ENCODE results near the gene HOOK2.

Gene HOOK2

GRCh38 chr19:12721656-12722565 is 53.4 kb downstream of the HOOK2 start (continued):
- no peak for TF ChIP-seq ZNF580 (tag by site-specific recombination; IDR thresholded peaks at IDR 0.05)
- no peak for TF ChIP-seq ZNF16 (tag by site-specific recombination; IDR thresholded peaks at IDR 0.05; ENCODE audit: low read depth)
- TF ChIP-seq KLF1 (tag by site-specific recombination; IDR thresholded peaks at IDR 0.05), result no peak; the same call in 1 of the 2 replicates
- no peak for TF ChIP-seq ZNF510 (tag by site-specific recombination; IDR thresholded peaks at IDR 0.05; ENCODE audit: insufficient replicate concordance)
- no peak for TF ChIP-seq ZBTB26 (tag by site-specific recombination; optimal IDR thresholded peaks at IDR 0.05)
- no peak for TF ChIP-seq ZNF239 (tag by site-specific recombination; IDR thresholded peaks at IDR 0.05)
- TF ChIP-seq ZNF423 (tag by site-specific recombination; IDR thresholded peaks at IDR 0.05), result no peak
- TF ChIP-seq ZNF426 (tag by site-specific recombination; IDR thresholded peaks at IDR 0.05), result no peak; the same call in 1 of the 2 replicates
- no peak; the same call in 1 of the 2 replicates for TF ChIP-seq ZNF692 (tag by site-specific recombination; IDR thresholded peaks at IDR 0.05)
- TF ChIP-seq ZNF398 (tag by site-specific recombination; IDR thresholded peaks at IDR 0.05), result 0 out of 2 replicates have a peak, but pooled peaks have one; percentile 33
- no peak for TF ChIP-seq SCRT2 (tag by site-specific recombination; IDR thresholded peaks at IDR 0.05)
- no peak; the same call in 1 of the 2 replicates for TF ChIP-seq ZXDB (tag by site-specific recombination; IDR thresholded peaks at IDR 0.05)
- TF ChIP-seq ZNF302 (tag by site-specific recombination; IDR thresholded peaks at IDR 0.05; ENCODE audit: low read depth), result no peak
- TF ChIP-seq ZNF214 (tag by site-specific recombination; IDR thresholded peaks at IDR 0.05; ENCODE audit: borderline replicate concordance), result no peak
- no peak for TF ChIP-seq ZNF843 (tag by site-specific recombination; IDR thresholded peaks at IDR 0.05)
- TF ChIP-seq ZBTB49 (tag by site-specific recombination; IDR thresholded peaks at IDR 0.05; ENCODE audit: low read depth), result no peak
- no peak for TF ChIP-seq ZNF561 (tag by site-specific recombination; IDR thresholded peaks at IDR 0.05; ENCODE audit: borderline replicate concordance)
- TF ChIP-seq ZNF404 (tag by site-specific recombination; IDR thresholded peaks at IDR 0.05), result no peak
- no peak; the same call in 1 of the 2 replicates for TF ChIP-seq MZF1 (tag by site-specific recombination; IDR thresholded peaks at IDR 0.05; ENCODE audit: borderline replicate concordance)
- no peak for TF ChIP-seq YY1 (tag by site-specific recombination; IDR thresholded peaks at IDR 0.05)
- no peak for TF ChIP-seq KLF8 (tag by site-specific recombination; IDR thresholded peaks at IDR 0.05)
- TF ChIP-seq ZNF624 (tag by site-specific recombination; IDR thresholded peaks at IDR 0.05), result no peak
- no peak for TF ChIP-seq BCL11A (tag by site-specific recombination; IDR thresholded peaks at IDR 0.05; ENCODE audit: low read depth)
- no peak for TF ChIP-seq ZNF391 (tag by site-specific recombination; IDR thresholded peaks at IDR 0.05; ENCODE audit: borderline replicate concordance, low read depth)
- TF ChIP-seq ZNF26 (tag by site-specific recombination; IDR thresholded peaks at IDR 0.05), result no peak
- TF ChIP-seq ZNF610 (tag by site-specific recombination; IDR thresholded peaks at IDR 0.05; ENCODE audit: borderline replicate concordance), result no peak
- no peak for TF ChIP-seq ZNF37A (tag by site-specific recombination; IDR thresholded peaks at IDR 0.05)
- peak; percentile 66; the same call in 1 of the 2 replicates for TF ChIP-seq PATZ1 (tag by site-specific recombination; IDR thresholded peaks at IDR 0.05)

Measured in HEK293 (cell line).